ENCODE results near the gene ITPR2.

Gene ITPR2

DNA sequence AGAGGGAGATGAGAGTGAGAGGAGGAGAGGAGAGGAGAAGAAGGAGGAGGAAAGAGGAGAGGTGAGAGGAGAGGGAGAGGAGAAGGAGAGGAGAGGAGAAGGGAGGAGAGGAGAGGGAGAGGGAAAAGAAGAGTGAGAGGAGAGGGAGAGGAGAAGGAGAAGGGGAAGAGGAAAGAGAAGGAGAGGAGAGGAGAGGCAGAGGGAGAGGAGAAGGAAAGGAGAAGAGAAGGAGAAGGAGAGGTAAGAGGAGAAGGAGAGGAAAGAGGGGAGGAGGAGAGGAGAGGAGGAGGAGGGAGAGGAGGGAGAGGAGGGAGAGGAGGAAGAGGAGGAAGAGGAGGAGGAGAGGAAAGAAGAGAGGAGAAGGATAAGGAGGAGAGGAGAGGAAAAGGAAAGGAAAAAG is 266.8 kb downstream of the ITPR2 start:
- no peak for DNase-seq (ENCODE audit: low read depth)

DNA sequence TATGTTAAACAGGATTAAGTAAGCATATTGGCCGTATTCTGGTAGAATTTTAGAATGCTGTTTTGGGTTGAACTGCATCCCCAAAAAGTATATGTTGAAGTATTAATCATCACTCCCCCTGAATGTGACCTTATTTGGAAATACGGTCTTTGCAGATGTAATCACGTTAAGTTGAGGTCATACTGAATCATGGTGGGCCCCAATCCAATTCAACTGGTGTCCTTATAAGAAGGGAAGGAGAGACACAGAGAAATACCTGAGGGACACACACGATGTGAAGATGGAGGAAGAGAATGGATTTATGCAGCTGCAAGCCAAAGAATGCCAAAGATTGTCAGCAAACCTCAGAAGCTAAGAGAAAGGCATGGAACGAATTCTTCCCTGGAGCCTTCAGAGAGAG is 268.6 kb downstream of the ITPR2 start:
- no peak for DNase-seq (ENCODE audit: low read depth)

DNA sequence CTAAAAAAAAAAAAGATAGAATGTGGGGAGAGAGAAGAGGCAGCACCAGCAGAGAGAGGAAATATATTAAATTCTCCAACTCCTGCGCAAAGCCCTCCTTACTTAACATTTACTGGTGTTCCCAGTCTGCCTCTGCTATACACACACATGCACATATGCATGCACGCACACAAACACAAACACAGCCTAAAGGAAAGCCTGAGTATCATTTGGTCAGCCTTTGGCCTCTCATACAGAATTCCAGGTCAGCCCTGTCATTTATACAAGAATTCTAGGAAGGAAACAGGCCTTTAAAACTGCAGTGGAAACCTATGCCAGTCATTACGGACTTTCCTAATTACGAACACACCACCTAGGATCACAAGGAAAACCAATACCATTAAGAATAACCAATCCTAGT is 269.4 kb downstream of the ITPR2 start:
- DNase-seq (ENCODE audit: low read depth) = no peak

DNA sequence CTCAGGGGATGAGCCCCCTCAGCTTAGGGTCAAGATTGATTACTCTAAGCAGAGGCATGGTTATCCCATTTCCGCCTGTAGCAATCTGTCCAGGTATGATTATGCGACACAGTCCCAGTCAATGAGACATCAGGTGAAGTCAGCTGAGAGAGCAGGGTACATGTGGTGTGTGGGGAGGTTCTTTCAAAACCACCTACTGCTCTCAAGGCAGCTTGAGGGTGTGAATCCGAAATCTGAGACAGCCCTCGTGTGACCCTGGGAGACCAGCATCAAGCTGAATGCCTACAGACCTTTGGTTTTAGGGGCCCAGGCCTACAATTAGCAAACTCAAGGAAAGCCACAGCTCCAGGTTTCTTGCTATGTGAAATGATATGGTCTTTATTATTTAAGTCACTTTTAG is 275.7 kb downstream of the ITPR2 start:
- DNase-seq (ENCODE audit: low read depth) = no peak

DNA sequence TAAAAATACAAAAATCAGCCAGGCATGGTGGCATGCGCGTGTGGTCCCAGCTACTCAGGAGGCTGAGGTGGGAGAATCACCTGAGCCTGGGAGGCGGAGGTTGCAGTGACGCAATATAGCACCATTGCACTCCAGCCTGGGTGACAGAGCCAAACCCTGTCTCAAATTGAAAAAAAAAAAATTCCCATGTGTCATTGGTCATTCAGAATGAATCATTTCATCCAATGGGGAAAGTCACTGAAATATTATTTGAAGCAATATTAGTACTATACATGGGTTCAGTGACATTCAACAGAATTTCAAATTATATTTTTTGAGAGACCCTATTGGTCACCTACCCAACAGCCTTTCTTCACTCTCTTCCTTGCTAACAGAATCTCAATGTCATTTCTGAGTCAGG is 276.1 kb downstream of the ITPR2 start:
- no peak for DNase-seq (ENCODE audit: low read depth)

DNA sequence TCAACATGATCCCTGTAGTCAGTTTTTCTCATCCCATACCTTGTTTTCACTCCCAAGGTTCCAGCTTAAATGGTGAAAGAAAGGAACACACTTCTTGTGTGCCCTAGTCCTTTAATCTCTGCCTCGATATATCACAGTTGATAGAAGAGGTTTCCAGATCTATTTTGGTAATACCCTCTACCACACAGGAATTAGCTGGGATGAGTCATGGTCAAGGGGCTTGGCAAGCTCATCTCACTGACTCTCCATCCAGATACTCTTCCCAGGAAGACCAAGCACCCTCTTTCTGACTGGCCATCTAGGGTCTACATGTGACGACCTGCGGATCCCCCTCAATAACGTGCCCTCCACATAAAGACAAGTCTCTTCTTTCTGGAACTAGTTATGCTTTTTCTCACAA is 277.9 kb downstream of the ITPR2 start:
- no peak for DNase-seq (ENCODE audit: low read depth)

DNA sequence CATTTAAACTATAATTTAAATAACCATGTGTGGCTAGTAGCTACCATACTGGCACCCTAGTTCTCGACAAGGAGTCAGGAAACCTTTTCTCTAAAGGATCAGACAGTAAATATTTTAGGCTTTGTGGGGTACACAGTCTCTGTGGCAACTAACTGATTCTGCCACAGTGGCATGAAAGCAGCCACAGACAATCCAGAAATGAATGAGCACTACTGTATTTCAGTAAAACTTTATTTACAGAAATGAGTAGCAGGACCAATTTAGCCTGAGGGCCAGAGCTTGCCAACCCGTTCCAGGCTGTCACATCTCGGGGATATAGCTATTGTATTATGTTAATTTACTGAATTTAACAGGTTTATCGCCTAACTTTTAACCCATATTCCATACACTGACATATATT is 278.7 kb downstream of the ITPR2 start:
- no peak for DNase-seq (ENCODE audit: low read depth)

DNA sequence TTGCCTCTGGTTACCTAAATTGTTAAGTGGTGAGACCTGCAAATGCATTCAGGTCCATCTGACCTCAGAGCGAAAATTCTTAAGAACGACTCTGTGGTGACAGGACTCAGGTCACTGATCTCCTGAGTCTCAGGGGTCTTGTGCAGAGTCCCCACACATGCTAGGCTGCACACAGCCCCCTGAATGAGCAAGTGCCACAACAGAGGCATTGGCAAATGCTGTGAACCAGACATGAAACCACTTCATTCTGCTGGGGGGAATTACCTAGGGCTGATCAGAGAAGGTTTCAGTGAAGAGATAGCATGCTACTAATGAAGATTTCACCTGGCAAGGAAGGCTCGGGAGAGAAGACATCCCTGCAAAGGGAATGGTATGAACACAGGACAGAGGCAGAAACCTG is 281.6 kb downstream of the ITPR2 start:
- DNase-seq (ENCODE audit: low read depth) = no peak

DNA sequence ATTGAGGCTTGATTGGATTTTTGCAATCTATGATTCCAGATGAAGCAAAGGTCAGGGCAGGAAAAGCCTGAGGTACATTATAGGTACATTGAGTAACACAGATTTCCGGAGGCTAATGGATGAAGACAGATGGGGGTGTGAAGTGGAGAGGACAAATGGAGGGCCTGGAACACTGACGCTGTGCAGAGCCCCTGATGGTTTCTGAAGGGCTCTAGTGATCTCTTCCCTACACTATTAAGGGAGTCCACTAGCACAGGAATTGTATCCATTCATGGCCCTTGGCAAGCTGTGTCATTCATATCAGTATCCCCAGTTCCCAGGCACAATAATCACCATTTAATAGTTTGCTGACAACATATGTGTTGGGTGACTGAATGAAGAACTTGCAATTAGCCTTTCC is 284.8 kb downstream of the ITPR2 start:
- no peak for DNase-seq (ENCODE audit: low read depth)

DNA sequence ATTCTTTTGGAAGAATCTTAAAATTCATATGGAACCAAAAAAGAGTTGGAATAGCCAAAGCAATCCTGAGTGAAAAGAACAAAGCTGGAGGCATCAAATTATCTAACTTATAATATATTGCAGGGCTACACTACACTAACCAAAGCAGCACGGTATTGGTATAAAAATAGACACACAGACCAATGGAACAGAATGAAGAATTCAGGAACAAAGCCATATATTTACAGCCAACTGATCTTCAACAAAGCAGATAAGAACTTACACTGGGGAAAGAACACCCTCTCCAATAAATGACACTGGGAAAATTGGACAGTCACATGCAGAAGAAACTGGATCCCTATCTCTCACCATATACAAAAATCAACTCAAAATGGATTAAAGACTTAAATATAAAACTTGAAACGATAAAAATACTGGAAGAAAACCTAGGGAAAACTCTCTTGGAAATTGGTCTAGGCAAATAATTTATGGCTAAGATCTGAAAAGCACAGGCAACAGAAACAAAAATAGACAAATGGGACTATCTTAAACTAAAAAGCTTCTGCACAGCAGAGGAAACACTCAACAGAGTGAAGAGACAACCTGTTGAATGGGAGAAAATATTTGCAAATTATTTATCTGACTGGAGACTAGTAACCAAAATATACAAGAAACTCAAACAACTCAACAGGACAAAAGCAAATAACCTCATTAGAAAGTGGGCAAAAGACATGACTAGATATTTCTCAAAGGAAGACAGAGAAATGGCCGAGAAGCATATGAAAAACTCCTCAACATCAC is 286.3 kb downstream of the ITPR2 start:
- no peak for DNase-seq (ENCODE audit: low read depth)

DNA sequence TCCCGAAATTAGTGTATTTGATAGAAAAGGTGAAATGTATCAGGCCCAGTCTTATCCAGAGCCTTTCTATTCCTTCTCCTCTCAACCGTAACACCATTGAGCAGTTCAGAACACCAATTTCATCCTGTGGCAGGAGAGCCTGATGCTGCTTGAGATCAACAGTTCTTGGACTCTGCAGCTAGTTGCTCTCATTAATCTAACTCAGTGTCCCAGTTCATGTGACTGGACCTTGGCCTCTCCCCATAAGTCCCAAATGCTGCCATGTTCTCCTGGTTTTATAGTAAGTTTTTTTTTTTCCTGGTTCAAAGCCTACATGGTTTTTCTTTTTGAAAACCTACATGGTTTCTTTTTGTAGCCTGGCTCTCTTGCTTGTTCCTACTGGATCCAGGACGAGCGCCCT is 293.9 kb downstream of the ITPR2 start:
- DNase-seq (ENCODE audit: low read depth) = no peak

DNA sequence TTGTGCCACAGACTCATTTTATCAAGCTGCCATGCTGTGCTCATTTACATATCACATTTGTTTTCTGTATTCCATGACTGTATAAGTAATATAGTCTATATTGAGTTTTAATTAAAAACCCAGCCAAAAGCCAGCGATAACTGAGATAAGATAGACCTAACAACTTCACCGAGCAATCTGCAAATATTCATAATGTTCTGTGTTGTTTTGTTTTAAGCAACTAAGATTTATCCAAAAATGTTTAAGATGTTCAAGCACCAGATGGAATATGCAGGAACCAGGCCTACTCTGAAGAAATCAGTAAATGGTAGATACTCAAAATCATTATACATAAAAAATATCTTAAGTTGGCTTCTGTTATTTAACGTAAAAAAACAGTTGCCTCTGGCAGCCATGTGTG is 295.3 kb downstream of the ITPR2 start:
- DNase-seq (ENCODE audit: low read depth) = no peak

DNA sequence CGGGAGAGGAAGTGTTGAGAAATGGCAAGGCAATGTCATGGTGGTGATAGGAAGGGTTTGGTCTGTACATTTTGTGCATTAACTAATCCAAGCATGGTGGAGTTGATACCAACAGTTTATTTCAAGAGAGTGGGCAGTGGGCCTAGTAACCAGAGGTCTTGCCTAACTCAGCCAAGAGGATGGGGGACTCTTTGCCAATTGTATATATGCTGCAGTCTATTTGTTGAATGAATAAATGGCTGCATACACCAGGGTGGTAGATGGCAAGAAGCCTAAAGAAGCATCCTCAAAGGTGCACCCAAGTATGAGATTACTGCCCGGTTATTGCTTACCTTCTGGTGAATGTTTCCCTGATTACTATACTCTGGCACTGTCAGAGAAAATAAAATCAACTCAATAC is 295.9 kb downstream of the ITPR2 start:
- DNase-seq (ENCODE audit: low read depth) = no peak

DNA sequence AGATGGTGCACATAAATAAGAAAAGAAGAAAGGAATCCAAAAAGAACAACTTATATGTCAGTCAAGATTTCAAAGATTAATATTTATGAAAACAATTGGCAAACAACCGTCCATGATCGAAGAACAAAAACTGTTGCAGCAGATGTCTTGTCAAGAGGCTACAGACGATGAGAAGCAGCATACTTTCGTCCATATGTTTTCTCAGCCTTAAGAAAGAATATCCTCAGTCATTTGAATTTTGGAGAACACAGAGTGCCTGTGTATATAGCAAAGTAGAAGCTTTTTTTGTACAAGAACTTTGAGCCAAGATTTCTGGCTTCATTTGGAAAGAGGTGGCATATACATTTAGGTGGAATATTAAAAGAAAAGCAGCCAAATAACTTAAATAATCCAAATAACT is 297.2 kb downstream of the ITPR2 start:
- DNase-seq (ENCODE audit: low read depth) = no peak

DNA sequence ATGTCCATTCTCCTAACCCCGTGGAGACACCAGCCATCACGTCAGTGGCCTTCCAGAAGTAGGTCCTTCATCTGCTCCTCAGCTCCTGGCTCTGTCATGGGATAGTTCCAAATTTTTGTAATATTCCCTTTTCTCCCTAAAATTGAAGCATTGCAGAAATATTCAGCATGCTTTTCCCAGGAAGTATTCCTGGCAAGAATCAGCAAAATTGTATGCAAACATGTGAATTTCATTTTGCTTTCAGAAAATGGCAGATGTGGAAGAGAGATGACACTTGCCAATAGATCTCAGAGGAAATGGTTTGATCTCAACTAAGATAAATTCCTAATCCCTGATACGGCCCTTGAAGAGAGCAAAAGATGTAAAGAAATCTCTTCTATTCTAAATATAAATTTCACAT is 298.9 kb downstream of the ITPR2 start:
- no peak for DNase-seq (ENCODE audit: low read depth)

DNA sequence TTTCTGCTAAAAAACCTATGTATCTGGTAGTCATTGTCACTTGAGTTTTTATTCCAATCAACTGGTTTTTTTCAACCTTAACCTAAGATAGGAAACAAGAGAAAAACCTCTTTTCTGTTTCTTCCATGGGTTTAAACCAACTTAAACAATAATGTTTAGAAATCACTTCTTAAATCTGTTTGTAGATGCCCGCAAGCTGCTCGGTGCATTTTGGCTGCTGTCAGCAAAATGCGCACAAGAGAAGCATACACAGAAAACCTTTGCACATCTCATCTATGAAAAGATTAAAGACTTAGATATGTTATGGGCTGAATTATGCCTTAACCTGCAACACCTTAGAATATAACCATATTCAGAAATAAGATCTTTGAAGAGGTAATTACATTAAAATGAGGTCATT is 299.8 kb downstream of the ITPR2 start:
- DNase-seq (ENCODE audit: low read depth) = no peak

DNA sequence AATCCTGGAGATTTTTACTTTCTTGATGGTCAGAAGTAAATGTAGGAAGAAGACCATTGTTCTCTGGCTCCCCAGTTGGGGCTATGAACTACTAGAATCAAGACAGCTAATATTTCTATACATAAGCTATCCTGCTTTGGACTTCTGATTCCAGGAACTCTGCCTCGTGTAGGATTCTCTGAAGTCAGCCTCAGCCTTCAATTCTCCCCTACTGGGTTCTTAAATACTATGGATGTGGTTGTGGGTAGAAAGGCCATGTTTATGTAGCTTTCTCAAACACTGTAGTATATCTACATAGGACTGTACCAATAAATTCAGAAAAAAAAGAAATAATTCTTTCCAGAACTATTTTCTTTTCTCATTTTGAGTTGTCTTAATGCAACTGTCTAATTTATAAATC is 302.5 kb downstream of the ITPR2 start:
- DNase-seq (ENCODE audit: low read depth) = no peak

DNA sequence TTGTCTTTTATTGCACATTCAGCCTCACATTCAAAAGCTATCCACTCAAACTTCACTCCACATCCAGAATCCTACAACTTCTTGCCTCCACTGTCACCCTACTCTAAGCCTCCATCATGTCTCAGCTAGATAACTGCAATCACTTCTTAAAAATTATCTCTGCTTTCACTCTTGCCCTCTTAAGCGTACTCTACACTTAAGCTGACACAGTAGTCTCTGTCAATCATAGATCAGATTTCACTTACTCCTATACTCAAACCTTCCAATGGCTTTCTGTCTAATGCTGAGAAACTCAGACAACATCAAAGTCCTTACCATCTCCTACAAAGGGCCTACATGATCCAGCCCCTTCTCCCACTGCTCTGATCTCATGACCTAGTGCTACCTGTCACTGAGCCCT is 304.1 kb downstream of the ITPR2 start:
- no peak for DNase-seq (ENCODE audit: low read depth)

DNA sequence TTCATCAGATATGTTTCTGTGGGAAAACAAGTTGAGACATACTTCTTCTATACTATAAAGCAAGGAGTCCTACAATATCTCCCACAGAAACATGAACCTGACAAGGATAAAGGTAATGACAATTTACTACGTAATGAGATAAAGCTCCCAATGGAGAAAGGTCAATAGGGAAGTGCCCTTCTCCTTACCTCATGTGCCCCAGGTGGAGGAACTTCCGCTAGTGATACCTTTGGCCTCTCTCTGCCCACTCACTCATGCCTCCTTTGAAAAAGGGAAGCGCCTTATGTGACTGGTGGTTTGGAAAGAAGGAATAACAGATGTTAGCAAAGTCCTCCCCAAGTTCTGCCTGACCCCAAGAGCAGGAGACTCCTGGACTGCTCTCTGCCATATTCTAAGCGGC is 305.3 kb downstream of the ITPR2 start:
- no peak for DNase-seq (ENCODE audit: low read depth)

DNA sequence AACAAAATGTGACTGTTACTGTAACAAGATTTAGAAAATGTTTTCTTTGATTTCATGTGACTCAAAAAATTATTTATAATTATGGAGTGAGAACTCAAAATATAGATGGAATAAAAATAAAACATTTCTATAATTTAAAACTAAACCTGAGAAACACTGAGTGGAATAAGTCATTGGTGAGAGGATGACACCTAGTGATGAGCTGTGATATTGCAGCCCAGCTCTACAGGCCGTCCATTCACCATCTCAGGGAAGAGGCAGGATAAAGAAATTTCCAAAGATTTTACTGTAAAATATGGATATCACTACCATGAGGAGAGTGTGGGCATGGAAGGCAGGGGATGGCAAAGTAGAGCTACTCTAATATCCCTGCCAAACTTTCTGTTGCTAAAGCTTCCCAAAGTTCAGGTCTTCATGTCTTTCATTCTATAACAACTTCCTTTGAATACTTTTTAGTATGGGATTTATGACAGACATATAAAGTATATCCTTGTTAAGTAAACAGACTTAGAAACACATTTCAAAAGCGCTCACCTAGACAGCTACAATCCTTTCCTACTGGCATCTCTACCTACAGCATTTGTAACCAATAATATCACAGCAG is 308.0 kb downstream of the ITPR2 start:
- DNase-seq (ENCODE audit: low read depth) = peak; percentile 2

DNA sequence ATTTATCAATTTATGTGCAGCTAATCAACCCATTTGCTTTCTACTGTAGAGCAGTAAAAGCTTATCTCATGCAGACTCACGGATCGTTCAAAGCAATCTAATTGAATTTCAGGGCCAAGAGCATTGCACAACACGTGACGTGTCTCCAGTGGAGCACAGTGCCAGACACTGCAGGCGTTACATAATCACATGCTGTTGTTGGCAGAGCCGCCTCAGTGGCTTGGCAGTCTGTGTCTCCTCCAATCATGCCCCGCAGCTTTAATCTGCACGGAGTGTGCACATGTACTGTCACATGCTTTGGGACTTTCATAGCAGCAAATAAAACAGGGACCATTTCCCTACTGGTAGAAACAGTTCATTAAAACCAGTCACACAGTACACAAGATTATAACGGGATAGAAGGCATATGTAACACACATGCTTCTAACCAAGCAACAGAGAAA is 309.3 kb downstream of the ITPR2 start:
- peak; percentile 91 for DNase-seq (ENCODE audit: low read depth)

DNA sequence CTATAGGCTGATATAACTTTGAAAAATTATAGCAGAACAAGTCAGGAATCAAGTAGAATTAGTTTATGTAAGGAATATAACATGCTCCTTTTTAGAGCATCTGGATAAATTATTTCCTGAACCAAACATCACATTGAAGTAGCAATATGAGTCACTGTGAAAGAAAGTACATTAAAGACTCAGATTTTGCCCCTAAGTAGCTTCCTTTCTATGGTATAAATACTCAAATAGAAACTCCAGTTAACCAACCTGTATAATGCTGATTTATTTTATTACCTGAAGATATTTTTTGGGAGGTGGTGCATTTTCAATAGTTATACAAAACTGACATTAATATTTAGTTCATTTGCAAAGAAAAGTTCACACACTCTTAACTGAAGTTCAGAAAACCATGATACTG is 312.1 kb downstream of the ITPR2 start:
- DNase-seq (ENCODE audit: low read depth) = no peak

DNA sequence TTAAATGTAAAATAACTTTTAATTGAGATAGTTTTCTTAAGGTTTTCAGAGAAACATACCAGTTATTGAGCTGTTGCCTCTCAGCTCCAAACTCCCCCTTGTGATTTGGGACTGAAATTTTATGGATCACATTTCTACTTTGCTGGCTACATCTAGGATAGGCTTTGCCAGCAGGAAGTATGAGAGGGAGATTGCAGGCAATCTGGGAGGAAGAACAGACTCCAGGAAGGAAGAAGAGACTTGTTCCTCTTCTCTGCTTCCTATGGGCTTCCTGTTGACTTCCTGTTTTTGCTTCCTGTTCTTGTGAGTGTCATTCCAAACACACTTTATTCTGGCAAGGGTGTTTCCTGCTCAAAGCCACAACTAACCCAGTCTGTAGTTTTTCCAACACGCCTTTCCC is 312.9 kb downstream of the ITPR2 start:
- no peak for DNase-seq (ENCODE audit: low read depth)

DNA sequence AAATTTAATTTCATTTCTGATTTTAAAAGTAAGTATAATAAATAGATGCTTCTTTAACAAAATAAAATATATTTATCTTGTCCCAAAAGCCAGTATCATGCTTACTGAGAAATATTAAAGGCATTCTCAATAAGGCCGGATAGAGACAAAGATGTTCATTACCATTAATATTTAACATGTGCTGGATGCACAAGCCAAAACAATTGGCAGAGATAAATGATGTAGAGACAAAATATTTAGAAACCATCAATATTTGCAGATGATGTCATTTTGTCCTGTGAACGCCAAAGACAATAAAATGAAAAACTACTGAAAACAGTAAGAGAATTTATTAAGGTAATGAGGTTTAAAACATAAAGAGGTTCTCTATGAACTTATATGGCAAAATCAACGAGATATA is 313.5 kb downstream of the ITPR2 start:
- no peak for DNase-seq (ENCODE audit: low read depth)

All from fibroblast of the conjunctiva (primary cell).